ENCODE results near the gene BTNL3. TPM values are rescaled to one million over a fixed set of nuclear protein-coding genes. Genes with fewer than 3 reads are reported as not detected.

Gene BTNL3
- total and polyA plus RNA-seq, 9 of the 15 experiments (the other 6 are each of a cell fraction or from before 2014, with no cell fraction given), result 0.03 to 0.44 (median 0.04) TPM; not detected in 4

DNA sequence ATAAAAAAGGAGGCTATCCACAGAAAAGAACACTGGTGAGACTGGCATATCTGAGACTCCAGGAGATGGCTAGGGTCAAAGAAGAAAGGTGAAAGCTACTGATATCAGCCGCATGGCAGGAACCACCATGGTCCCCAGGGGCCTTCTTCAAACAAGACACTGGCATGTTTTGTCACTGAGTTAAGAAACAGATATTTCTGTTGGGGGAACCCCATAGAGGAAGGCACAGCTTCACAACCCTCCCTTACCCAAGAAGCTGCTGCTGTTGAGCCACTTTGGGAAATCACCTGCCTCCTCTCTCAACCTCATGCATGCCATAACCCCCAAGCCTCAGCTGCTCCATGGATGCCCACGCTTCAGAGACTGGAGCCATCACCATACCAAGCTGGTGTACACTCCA, 13.3 kb upstream of the BTNL3 start:
- CTCF ChIA-PET (ENCODE audit: low intra/inter-chr PET ratio), result no interaction called here
- H2AFZ ChIP-seq (ENCODE audit: low read depth, low read length), result no peak overlapping the region
- H3K9ac ChIP-seq (ENCODE audit: insufficient read depth in 1 of 2, low read depth in 2 of 2, low read length in 2 of 2), result no peak overlapping the region
- no peak overlapping the region for H3K4me3 ChIP-seq
- no peaks in the 10 kb centered on the region for H3K4me1 ChIP-seq (replicated peaks in 1 of 2; ENCODE audit: control insufficient read depth in 2 of 2, insufficient read depth in 2 of 2, low read length in 2 of 2)
- DNase-seq (ENCODE audit: extremely low read depth in 1 of 4, low spot score in 3 of 4) (no peak), ATAC-seq (no peak), FAIRE-seq (no peak)
- no peaks in the 10 kb centered on the region for H3K9me3 ChIP-seq (replicated peaks; ENCODE audit: control insufficient read depth, insufficient read depth, low read depth, low read length)
- H3K27me3 ChIP-seq (ENCODE audit: control insufficient read depth in 2 of 2, insufficient read depth in 2 of 2, low read length in 2 of 2), result no peaks in the 10 kb centered on the region
- in situ Hi-C loops (cut with MboI) (no loop called here), intact Hi-C loops (cut with micrococcal nuclease) (no loop called here)
- no peak overlapping the region for H3K4me2 ChIP-seq (ENCODE audit: insufficient read depth, low read length)
- H3K27ac ChIP-seq (ENCODE audit: extremely low read depth, low read depth, low read length), result no peak overlapping the region
- WGBS (ENCODE audit: insufficient coverage, low coverage, missing lambda C conversion rate), result no CpG with 5 or more reads among the region's 2 CpGs
- no peaks in the 10 kb centered on the region for H4K20me1 ChIP-seq (replicated peaks; ENCODE audit: control insufficient read depth, insufficient read depth, low read length)
- H3K79me2 ChIP-seq (ENCODE audit: control insufficient read depth, insufficient read depth, low read length), result no peaks in the 10 kb centered on the region
- no peaks in the 10 kb centered on the region for H3K9me1 ChIP-seq (ENCODE audit: control insufficient read depth, insufficient read depth, low read length)
- H3K36me3 ChIP-seq (ENCODE audit: control insufficient read depth, insufficient read depth, low read length), result no peaks in the 10 kb centered on the region
- POLR2A ChIA-PET, result no interaction called here
- no TSS peak for BruUV-seq (replicated peaks)
- TF ChIP-seq ZNF668 (CRISPR knock-in tag; IDR thresholded peaks at IDR 0.05) (no peak), GABPB1 (CRISPR knock-in tag; IDR thresholded peaks at IDR 0.05) (no peak), XRCC3 (IDR thresholded peaks at IDR 0.05) (no peak), HDAC6 (IDR thresholded peaks at IDR 0.05; ENCODE audit: low read depth, low read length) (no peak), CTBP1 (IDR thresholded peaks at IDR 0.05; ENCODE audit: borderline replicate concordance) (no peak), POU5F1 (IDR thresholded peaks at IDR 0.05; ENCODE audit: borderline replicate concordance, low read depth, low read length, partially characterized antibody) (no peak), GABPB2 (CRISPR knock-in tag; conservative IDR thresholded peaks at IDR 0.05) (no peak), TSC22D4 (tag; IDR thresholded peaks at IDR 0.05) (no peak), PHB2 (IDR thresholded peaks at IDR 0.05; ENCODE audit: low read depth) (no peak), POLR2A (conservative IDR thresholded peaks at IDR 0.05) (no peak), ARID2 (IDR thresholded peaks at IDR 0.05) (no peak), NFRKB (IDR thresholded peaks at IDR 0.05; ENCODE audit: low read depth) (no peak), ZKSCAN8 (CRISPR knock-in tag; IDR thresholded peaks at IDR 0.05) (no peak), ZNF778 (CRISPR knock-in tag; IDR thresholded peaks at IDR 0.05) (no peak)
- TF ChIP-seq, protein P1, sequence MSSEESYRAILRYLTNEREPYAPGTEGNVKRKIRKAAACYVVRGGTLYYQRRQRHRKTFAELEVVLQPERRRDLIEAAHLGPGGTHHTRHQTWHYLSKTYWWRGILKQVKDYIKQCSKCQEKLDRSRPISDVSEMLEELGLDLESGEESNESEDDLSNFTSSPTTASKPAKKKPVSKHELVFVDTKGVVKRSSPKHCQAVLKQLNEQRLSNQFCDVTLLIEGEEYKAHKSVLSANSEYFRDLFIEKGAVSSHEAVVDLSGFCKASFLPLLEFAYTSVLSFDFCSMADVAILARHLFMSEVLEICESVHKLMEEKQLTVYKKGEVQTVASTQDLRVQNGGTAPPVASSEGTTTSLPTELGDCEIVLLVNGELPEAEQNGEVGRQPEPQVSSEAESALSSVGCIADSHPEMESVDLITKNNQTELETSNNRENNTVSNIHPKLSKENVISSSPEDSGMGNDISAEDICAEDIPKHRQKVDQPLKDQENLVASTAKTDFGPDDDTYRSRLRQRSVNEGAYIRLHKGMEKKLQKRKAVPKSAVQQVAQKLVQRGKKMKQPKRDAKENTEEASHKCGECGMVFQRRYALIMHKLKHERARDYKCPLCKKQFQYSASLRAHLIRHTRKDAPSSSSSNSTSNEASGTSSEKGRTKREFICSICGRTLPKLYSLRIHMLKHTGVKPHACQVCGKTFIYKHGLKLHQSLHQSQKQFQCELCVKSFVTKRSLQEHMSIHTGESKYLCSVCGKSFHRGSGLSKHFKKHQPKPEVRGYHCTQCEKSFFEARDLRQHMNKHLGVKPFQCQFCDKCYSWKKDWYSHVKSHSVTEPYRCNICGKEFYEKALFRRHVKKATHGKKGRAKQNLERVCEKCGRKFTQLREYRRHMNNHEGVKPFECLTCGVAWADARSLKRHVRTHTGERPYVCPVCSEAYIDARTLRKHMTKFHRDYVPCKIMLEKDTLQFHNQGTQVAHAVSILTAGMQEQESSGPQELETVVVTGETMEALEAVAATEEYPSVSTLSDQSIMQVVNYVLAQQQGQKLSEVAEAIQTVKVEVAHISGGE (CRISPR knock-in tag; IDR thresholded peaks at IDR 0.05), result no peak
- TF ChIP-seq, protein P2, sequence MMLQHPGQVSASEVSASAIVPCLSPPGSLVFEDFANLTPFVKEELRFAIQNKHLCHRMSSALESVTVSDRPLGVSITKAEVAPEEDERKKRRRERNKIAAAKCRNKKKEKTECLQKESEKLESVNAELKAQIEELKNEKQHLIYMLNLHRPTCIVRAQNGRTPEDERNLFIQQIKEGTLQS (IDR thresholded peaks at IDR 0.05), result no peak
- TF ChIP-seq, protein P2 (CRISPR knock-in tag; conservative IDR thresholded peaks at IDR 0.05), result no peak
- TF ChIP-seq, protein P3, sequence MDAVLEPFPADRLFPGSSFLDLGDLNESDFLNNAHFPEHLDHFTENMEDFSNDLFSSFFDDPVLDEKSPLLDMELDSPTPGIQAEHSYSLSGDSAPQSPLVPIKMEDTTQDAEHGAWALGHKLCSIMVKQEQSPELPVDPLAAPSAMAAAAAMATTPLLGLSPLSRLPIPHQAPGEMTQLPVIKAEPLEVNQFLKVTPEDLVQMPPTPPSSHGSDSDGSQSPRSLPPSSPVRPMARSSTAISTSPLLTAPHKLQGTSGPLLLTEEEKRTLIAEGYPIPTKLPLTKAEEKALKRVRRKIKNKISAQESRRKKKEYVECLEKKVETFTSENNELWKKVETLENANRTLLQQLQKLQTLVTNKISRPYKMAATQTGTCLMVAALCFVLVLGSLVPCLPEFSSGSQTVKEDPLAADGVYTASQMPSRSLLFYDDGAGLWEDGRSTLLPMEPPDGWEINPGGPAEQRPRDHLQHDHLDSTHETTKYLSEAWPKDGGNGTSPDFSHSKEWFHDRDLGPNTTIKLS (IDR thresholded peaks at IDR 0.05; ENCODE audit: borderline replicate concordance, low read depth), result no peak
